ENCODE data around the gene ARSI.

ARSI gene

DNA sequence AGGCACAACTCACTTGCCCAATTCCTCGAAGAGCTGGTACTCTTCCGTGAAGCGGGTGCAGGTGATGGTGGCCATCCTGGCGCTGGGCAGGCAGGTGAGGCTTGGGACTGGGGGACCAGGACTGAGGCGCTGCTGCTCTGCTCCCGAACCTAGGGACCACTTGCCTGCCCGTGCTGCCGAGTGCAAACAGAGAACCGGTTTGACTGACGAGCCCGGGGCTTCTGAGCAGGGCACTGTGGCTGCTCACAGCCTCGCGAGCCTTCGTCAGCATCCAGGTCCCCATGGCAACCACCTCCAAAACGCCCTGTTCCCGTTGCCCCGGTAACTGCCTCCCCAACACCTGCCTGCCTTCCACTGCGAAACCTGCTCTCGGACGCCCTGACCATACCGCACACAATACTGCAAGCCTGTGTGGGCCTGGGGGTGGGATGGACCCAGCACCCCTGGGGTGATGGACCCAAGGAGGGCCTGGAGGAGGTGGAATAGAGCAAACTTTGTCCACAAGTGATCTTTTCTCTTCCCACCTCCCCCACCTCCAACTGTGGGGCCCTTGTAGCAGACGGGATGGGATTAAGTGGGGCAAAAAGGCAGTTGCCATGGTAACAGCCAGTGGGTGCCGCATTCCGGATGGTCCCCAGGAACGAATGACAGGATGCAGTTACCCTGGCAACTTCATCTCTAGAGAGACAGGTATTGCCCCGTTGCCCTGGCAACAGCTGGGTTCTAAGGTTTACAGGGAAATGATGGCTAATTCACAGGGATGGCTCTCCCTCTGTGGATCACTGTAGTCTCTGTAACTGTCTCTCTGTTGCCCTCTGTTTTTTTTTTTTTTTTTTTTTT lies 12.9 kb downstream of the ARSI start, which contains the start of gene CAMK2A:
Gene CAMK2A (minus strand): TSS at position 223 of the 840 bp plus-strand sequence. CDS start 148 bp downstream, at position 75.
- Histone ChIP-seq H4K8ac (ENCODE audit: low read depth, low read length) (no peak within 1 kb of the TSS), H2BK12ac (ENCODE audit: low read length) (peak within 1 kb of the TSS; percentile 14), H2AK5ac (ENCODE audit: low read depth, low read length) (no peak within 1 kb of the TSS), H2BK5ac (ENCODE audit: low read length) (no peak within 1 kb of the TSS), H3K36me3 (replicated peaks in 1 of 2; ENCODE audit: control insufficient read depth in 2 of 2, insufficient read depth in 2 of 2, low read length in 2 of 2) (no peaks in the 10 kb centered on the region), H3K14ac (ENCODE audit: low read length) (peak within 1 kb of the TSS; percentile 33), H3K79me1 (ENCODE audit: low read depth, low read length) (no peaks in the 10 kb centered on the region), H2AFZ (ENCODE audit: low read length) (peak within 1 kb of the TSS; percentile 57), H3K18ac (ENCODE audit: low read length) (peak within 1 kb of the TSS; percentile 53), H2BK120ac (ENCODE audit: low read depth, low read length) (peak within 1 kb of the TSS; percentile 2), H3K27me3 (ENCODE audit: control insufficient read depth in 3 of 3, insufficient read depth in 3 of 3, low read depth in 1 of 3, low read length in 3 of 3) (no peaks in the 10 kb centered on the region), H3K4me2 (ENCODE audit: insufficient read depth, low read length, poor library complexity, severe bottlenecking) (no peak within 1 kb of the TSS), H3K9ac (ENCODE audit: low read depth, low read length, poor library complexity) (no peak within 1 kb of the TSS), H3K4ac (ENCODE audit: low read length) (no peak within 1 kb of the TSS), H4K91ac (ENCODE audit: low read depth, low read length, poor library complexity) (no peak within 1 kb of the TSS), H2BK15ac (ENCODE audit: low read length) (no peak within 1 kb of the TSS), H3K27ac (replicated peaks; ENCODE audit: low read length) (no peak within 1 kb of the TSS), H3K4me3 (ENCODE audit: low read length in 2 of 2) (peak within 1 kb of the TSS in 1 of 2 donors; percentile 8), H3K4me1 (ENCODE audit: control insufficient read depth in 2 of 2, insufficient read depth in 1 of 2, low read depth in 1 of 2, low read length in 2 of 2) (peaks cover 22 to 43% of the 10 kb centered on the region in 2 donors), H3K23ac (ENCODE audit: low read depth, low read length, poor library complexity) (peak within 1 kb of the TSS; percentile 0), H3K9me3 (replicated peaks in 1 of 2; ENCODE audit: control insufficient read depth in 2 of 2, insufficient read depth in 1 of 2, low read depth in 1 of 2, low read length in 2 of 2) (no peaks in the 10 kb centered on the region)
- DNase-seq (ENCODE audit: low spot score): peak; percentile 37
- WGBS, 2 donors (ENCODE audit: extremely low coverage in 2 of 2, insufficient read length in 2 of 2, insufficient replicate concordance in 1 of 2): no CpG with 5 or more reads among the region's 26 CpGs

DNA sequence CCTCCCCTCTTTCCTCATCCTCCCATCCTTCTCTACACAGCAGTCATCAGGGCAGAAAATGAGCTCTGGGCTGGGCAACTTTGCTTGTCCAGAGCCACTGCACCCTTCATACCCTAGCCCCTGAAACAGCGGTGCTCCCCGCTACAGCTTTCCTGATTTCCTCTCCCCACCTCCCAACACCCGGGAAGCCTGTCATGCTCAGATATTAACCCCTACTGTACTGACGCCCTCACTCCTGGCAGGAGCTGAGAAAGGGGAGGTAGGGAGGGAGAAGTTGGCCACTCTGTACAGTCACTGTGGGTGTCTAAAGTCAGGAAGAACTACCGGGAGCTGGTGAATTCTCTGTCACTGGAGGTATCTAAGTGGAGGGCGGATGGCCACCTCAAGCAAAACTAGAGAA lies 13.9 kb downstream of the ARSI start:
- H3K9me3 ChIP-seq (replicated peaks in 1 of 2; ENCODE audit: control insufficient read depth in 2 of 2, insufficient read depth in 1 of 2, low read depth in 1 of 2, low read length in 2 of 2): no peaks in the 10 kb centered on the region
- H3K27me3 ChIP-seq (ENCODE audit: control insufficient read depth in 3 of 3, insufficient read depth in 3 of 3, low read depth in 1 of 3, low read length in 3 of 3): no peaks in the 10 kb centered on the region
- no peak overlapping the region for H2AFZ ChIP-seq (ENCODE audit: low read length)
- peaks cover 26 to 49% of the 10 kb centered on the region in 2 donors for H3K4me1 ChIP-seq (ENCODE audit: control insufficient read depth in 2 of 2, insufficient read depth in 1 of 2, low read depth in 1 of 2, low read length in 2 of 2)
- no peak overlapping the region for H3K4me2 ChIP-seq (ENCODE audit: insufficient read depth, low read length, poor library complexity, severe bottlenecking)
- H3K23ac ChIP-seq (ENCODE audit: low read depth, low read length, poor library complexity): no peak overlapping the region
- H2BK15ac ChIP-seq (ENCODE audit: low read length): no peak overlapping the region
- no peak overlapping the region for H2BK120ac ChIP-seq (ENCODE audit: low read depth, low read length)
- no peak overlapping the region for H4K91ac ChIP-seq (ENCODE audit: low read depth, low read length, poor library complexity)
- no peak overlapping the region for H3K18ac ChIP-seq (ENCODE audit: low read length)
- no peak overlapping the region for H3K9ac ChIP-seq (ENCODE audit: low read depth, low read length, poor library complexity)
- no peak overlapping the region for H2BK5ac ChIP-seq (ENCODE audit: low read length)
- no peak for DNase-seq (ENCODE audit: low spot score)
- H2AK5ac ChIP-seq (ENCODE audit: low read depth, low read length): no peak overlapping the region
- H3K4ac ChIP-seq (ENCODE audit: low read length): no peak overlapping the region
- H4K8ac ChIP-seq (ENCODE audit: low read depth, low read length): no peak overlapping the region
- no peak overlapping the region for H3K27ac ChIP-seq (replicated peaks; ENCODE audit: low read length)
- no peak overlapping the region for H2BK12ac ChIP-seq (ENCODE audit: low read length)
- H3K79me1 ChIP-seq (ENCODE audit: low read depth, low read length): no peaks in the 10 kb centered on the region
- H3K36me3 ChIP-seq (replicated peaks in 1 of 2; ENCODE audit: control insufficient read depth in 2 of 2, insufficient read depth in 2 of 2, low read length in 2 of 2): no peaks in the 10 kb centered on the region
- H3K14ac ChIP-seq (ENCODE audit: low read length): no peak overlapping the region
- no CpG with 5 or more reads among the region's 6 CpGs for WGBS, 2 donors (ENCODE audit: extremely low coverage in 2 of 2, insufficient read length in 2 of 2, insufficient replicate concordance in 1 of 2)
- no peak overlapping the region for H3K4me3 ChIP-seq (ENCODE audit: low read length in 2 of 2)

DNA sequence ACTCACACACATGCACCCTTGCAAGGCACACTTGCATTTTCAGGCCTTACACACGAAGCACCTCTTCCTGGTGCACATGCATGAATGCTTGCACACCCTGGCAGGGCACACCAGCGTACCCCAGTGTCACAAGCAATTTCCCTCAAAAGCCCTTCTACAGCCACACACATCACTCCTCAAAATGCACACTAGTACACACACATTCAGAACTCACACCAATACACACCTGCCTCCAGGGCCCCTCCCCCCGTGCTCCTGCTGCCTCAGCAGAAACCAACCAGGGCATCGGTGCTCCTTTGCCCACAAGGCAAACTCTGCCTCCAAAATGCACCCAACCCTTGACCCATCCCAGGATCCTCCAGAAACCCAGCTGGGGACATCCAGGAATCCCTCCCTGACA lies 14.3 kb downstream of the ARSI start:
- H3K9me3 ChIP-seq (replicated peaks in 1 of 2; ENCODE audit: control insufficient read depth in 2 of 2, insufficient read depth in 1 of 2, low read depth in 1 of 2, low read length in 2 of 2): no peaks in the 10 kb centered on the region
- H3K27ac ChIP-seq (replicated peaks; ENCODE audit: low read length): no peak overlapping the region
- WGBS, 2 donors (ENCODE audit: extremely low coverage in 2 of 2, insufficient read length in 2 of 2, insufficient replicate concordance in 1 of 2): no CpG with 5 or more reads among the region's 4 CpGs
- H3K23ac ChIP-seq (ENCODE audit: low read depth, low read length, poor library complexity): no peak overlapping the region
- H2BK5ac ChIP-seq (ENCODE audit: low read length): no peak overlapping the region
- H3K4me2 ChIP-seq (ENCODE audit: insufficient read depth, low read length, poor library complexity, severe bottlenecking): no peak overlapping the region
- H3K36me3 ChIP-seq (replicated peaks in 1 of 2; ENCODE audit: control insufficient read depth in 2 of 2, insufficient read depth in 2 of 2, low read length in 2 of 2): no peaks in the 10 kb centered on the region
- no peak overlapping the region for H3K4ac ChIP-seq (ENCODE audit: low read length)
- no peak overlapping the region for H2AK5ac ChIP-seq (ENCODE audit: low read depth, low read length)
- no peaks in the 10 kb centered on the region for H3K27me3 ChIP-seq (ENCODE audit: control insufficient read depth in 3 of 3, insufficient read depth in 3 of 3, low read depth in 1 of 3, low read length in 3 of 3)
- H3K4me3 ChIP-seq (ENCODE audit: low read length in 2 of 2): no peak overlapping the region
- no peak for DNase-seq (ENCODE audit: low spot score)
- no peak overlapping the region for H3K9ac ChIP-seq (ENCODE audit: low read depth, low read length, poor library complexity)
- no peaks in the 10 kb centered on the region for H3K79me1 ChIP-seq (ENCODE audit: low read depth, low read length)
- no peak overlapping the region for H4K91ac ChIP-seq (ENCODE audit: low read depth, low read length, poor library complexity)
- H2BK12ac ChIP-seq (ENCODE audit: low read length): no peak overlapping the region
- H2AFZ ChIP-seq (ENCODE audit: low read length): no peak overlapping the region
- no peak overlapping the region for H4K8ac ChIP-seq (ENCODE audit: low read depth, low read length)
- H3K4me1 ChIP-seq (ENCODE audit: control insufficient read depth in 2 of 2, insufficient read depth in 1 of 2, low read depth in 1 of 2, low read length in 2 of 2): peaks cover 23 to 46% of the 10 kb centered on the region in 2 donors
- no peak overlapping the region for H3K18ac ChIP-seq (ENCODE audit: low read length)
- no peak overlapping the region for H3K14ac ChIP-seq (ENCODE audit: low read length)
- no peak overlapping the region for H2BK120ac ChIP-seq (ENCODE audit: low read depth, low read length)
- no peak overlapping the region for H2BK15ac ChIP-seq (ENCODE audit: low read length)

- Histone ChIP-seq H2BK12ac (ENCODE audit: low read length) (no peak overlapping the region), H2BK5ac (ENCODE audit: low read length) (no peak overlapping the region), H2BK120ac (ENCODE audit: low read depth, low read length) (no peak overlapping the region), H3K4me1 (ENCODE audit: control insufficient read depth in 2 of 2, insufficient read depth in 1 of 2, low read depth in 1 of 2, low read length in 2 of 2) (peaks cover 13 to 36% of the 10 kb centered on the region in 2 donors), H4K8ac (ENCODE audit: low read depth, low read length) (no peak overlapping the region), H3K4me2 (ENCODE audit: insufficient read depth, low read length, poor library complexity, severe bottlenecking) (no peak overlapping the region), H3K27me3 (ENCODE audit: control insufficient read depth in 3 of 3, insufficient read depth in 3 of 3, low read depth in 1 of 3, low read length in 3 of 3) (no peaks in the 10 kb centered on the region), H3K23ac (ENCODE audit: low read depth, low read length, poor library complexity) (peak overlapping the region; percentile 81), H3K9me3 (replicated peaks in 1 of 2; ENCODE audit: control insufficient read depth in 2 of 2, insufficient read depth in 1 of 2, low read depth in 1 of 2, low read length in 2 of 2) (no peaks in the 10 kb centered on the region), H3K14ac (ENCODE audit: low read length) (no peak overlapping the region), H2AK5ac (ENCODE audit: low read depth, low read length) (no peak overlapping the region), H3K36me3 (replicated peaks in 1 of 2; ENCODE audit: control insufficient read depth in 2 of 2, insufficient read depth in 2 of 2, low read length in 2 of 2) (no peaks in the 10 kb centered on the region), H3K27ac (replicated peaks; ENCODE audit: low read length) (no peak overlapping the region), H2BK15ac (ENCODE audit: low read length) (no peak overlapping the region), H2AFZ (ENCODE audit: low read length) (no peak overlapping the region), H3K9ac (ENCODE audit: low read depth, low read length, poor library complexity) (no peak overlapping the region), H3K4me3 (ENCODE audit: low read length in 2 of 2) (no peak overlapping the region), H4K91ac (ENCODE audit: low read depth, low read length, poor library complexity) (no peak overlapping the region), H3K79me1 (ENCODE audit: low read depth, low read length) (no peaks in the 10 kb centered on the region), H3K4ac (ENCODE audit: low read length) (no peak overlapping the region), H3K18ac (ENCODE audit: low read length) (no peak overlapping the region)
- no peak for DNase-seq (ENCODE audit: low spot score)
- WGBS, 2 donors (ENCODE audit: extremely low coverage in 2 of 2, insufficient read length in 2 of 2, insufficient replicate concordance in 1 of 2): no CpG with 5 or more reads among the region's 5 CpGs
Observed at GRCh38 chr5:150286820-150287219, 15.9 kb downstream of the ARSI start.

All from neuronal stem cell (in vitro differentiated cells).